ACHN (cell line): ENCODE results near the gene FAM114A1.
A peak's percentile ranks its signal among the peaks of the same experiment; 100 is the strongest.
"Not testable (repeated sequence)": the region's sequence is repeated elsewhere in the genome, so short reads cannot be mapped to it uniquely, and the experiment has no call there.

Experiments used
- DNase-seq: peaks from one replicate; pipeline ENCODE4 v3.0.0-alpha.2; 2015
- in situ Hi-C: cut with HindIII; loops from 2 replicates; pipeline ENCODE4 v1.10.0; 2017; ENCODE audit warnings: low sequenced_read_pairs, low pct_ligation_motif_present, low pct_unique_long_range_greater_than_20kb

FAM114A1 gene

GRCh38 chr4:38921151-38921550 is 53.5 kb downstream of the FAM114A1 start:
- DNase-seq = no peak
- in situ Hi-C loops = no loop called here

DNA sequence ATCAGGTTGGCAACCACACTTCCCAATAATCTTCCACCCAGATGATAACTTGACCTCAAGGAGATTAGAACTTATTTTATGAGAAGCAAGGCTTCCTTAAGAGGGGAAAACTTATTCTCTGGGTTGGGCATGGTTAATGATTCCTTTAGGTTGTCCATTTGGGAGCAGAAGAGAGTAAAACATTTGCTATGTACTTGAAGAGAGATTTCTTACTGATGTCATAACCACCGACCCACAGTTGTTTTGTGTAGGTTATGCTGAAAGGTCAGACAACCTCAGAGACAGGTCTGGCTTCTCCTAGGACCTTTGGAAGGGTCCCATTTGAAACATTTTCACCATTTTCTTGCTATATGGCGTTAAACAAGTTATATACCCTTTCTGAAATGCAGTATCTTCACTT is 56.1 kb downstream of the FAM114A1 start:
- DNase-seq = peak; percentile 76
- in situ Hi-C loops = no loop called here

- no peak for DNase-seq
- in situ Hi-C loops = no loop called here
Measured at GRCh38 chr4:38924353-38924752, 56.7 kb downstream of the FAM114A1 start.

- in situ Hi-C loops = no loop called here
- no peak for DNase-seq
Measured at GRCh38 chr4:38925492-38926413, 58.1 kb downstream of the FAM114A1 start.

- in situ Hi-C loops = no loop called here
- DNase-seq = no peak
Measured at GRCh38 chr4:38926896-38927295, 59.3 kb downstream of the FAM114A1 start.

- DNase-seq = no peak
- in situ Hi-C loops = no loop called here
Measured at GRCh38 chr4:38928568-38928967, 61.0 kb downstream of the FAM114A1 start.

DNA sequence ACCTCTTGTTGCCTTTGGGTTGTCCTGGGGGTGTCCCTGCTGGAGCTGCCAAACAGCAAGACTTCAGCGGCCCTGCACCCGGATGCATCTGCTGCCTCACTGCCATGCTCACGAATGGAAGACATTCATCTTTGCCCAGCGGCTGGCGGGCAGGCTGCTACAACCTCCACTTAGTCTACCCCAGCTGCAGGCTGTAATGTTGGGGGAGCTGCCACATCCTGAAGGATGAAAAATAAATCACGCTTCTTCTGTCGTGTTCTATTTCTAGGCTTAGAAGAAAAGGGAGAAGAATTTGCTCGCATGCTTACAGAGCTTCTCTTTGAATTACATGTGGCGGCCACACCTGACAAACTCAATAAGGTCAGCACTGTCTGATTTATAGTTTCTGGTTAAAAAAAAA is 61.4 kb downstream of the FAM114A1 start:
- no peak for DNase-seq
- in situ Hi-C loops = no loop called here

GRCh38 chr4:38930204-38930603 is 62.6 kb downstream of the FAM114A1 start:
- in situ Hi-C loops = no loop called here
- DNase-seq = no peak

GRCh38 chr4:38930707-38931106 is 63.1 kb downstream of the FAM114A1 start:
- no peak for DNase-seq
- in situ Hi-C loops = no loop called here

GRCh38 chr4:38931125-38931524 is 63.5 kb downstream of the FAM114A1 start:
- in situ Hi-C loops = no loop called here
- DNase-seq = no peak

- DNase-seq = no peak
- in situ Hi-C loops = no loop called here
Measured at GRCh38 chr4:38935391-38936073, 67.9 kb downstream of the FAM114A1 start.

- no peak for DNase-seq
- in situ Hi-C loops = no loop called here
Measured at GRCh38 chr4:38939165-38939564, 71.6 kb downstream of the FAM114A1 start.

- no peak for DNase-seq
- in situ Hi-C loops = no loop called here
Measured at GRCh38 chr4:38940476-38940875, 72.9 kb downstream of the FAM114A1 start.

- DNase-seq, in situ Hi-C loops: not testable (repeated sequence)
Measured at GRCh38 chr4:38941906-38942305, 74.3 kb downstream of the FAM114A1 start.

DNA sequence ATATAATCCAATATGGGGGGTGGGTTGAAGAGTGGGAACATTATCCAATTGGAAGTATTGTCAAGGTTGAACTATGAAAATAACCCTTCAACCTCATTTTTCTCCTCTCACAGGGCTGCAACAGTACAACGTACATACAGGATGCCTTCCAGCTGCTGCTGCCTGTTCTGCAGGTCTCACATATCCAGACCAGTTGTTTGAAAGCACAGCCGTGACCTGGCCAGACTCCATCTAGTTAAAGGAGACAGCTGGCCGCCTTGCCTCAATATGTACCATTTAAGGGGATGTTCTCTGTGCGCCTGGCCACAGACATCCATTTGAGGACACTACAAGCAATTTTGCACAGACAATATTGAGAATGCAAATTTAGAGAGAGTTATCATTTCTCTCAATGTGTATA is 75.7 kb downstream of the FAM114A1 start:
- no peak for DNase-seq
- in situ Hi-C loops = no loop called here

GRCh38 chr4:38944440-38944839 is 76.8 kb downstream of the FAM114A1 start:
- in situ Hi-C loops = no loop called here
- DNase-seq = no peak

GRCh38 chr4:38946919-38947318 is 79.3 kb downstream of the FAM114A1 start:
- in situ Hi-C loops = no loop called here
- no peak for DNase-seq

GRCh38 chr4:38948551-38948950 is 80.9 kb downstream of the FAM114A1 start:
- DNase-seq = peak; percentile 63
- in situ Hi-C loops = no loop called here

DNA sequence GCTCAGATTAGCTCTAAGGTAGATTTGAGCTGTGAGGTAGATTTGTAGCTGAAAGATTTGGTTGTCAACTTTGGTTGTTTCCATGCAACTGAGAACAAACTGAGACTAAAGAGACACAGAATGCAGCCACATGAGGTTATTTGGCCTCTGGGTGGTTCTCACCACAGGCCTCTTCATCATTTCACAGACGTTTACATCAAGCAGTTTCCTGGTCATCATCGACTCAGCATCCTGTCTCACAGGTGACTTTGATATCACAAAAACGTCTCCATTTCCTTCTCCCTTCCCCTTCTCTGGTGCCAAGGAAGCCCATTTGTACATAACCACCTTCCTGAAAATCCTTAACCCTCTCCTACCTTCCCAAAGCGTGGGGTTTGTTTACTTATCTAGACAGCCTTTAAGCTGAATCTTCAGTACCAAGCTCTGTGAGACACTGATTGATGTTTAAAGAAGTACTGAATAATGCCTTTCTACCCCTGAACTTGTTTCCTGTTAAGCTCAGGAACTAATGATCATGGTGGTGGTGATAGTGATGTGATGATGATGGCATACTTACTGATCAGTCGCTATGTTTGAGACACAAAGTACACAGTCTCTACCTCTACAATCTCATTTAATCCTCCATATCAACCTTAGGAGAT is 81.9 kb downstream of the FAM114A1 start:
- no peak for DNase-seq
- in situ Hi-C loops = no loop called here
